Stomach (tissue), 9 donors: ENCODE measurements around the gene UFC1. TPM values are rescaled to one million over a fixed set of nuclear protein-coding genes. Genes with fewer than 3 reads are reported as not detected.

Experiments
- DNase-seq, 2 donors: peaks; one replicate each; pipeline versions ENCODE4 v3.0.0 to v3.0.0-alpha.2; 2013 to 2019
- H3K27ac ChIP-seq, 5 donors: fragments of 200-600 bp in 4 of 5; sonication (generic) in 4 of 5; one replicate each; pipeline ENCODE4 v1.5.1; 2013 to 2019; ENCODE audit warnings: mild to moderate bottlenecking in 1 of 5, moderate library complexity in 1 of 5
- H3K27me3 ChIP-seq, 3 donors: fragments of 200-600 bp; sonication (generic); one replicate each; pipeline ENCODE4 v1.5.1; 2017 to 2019; ENCODE audit warnings: mixed run types in 1 of 3
- H3K36me3 ChIP-seq, 4 donors: fragments of 200-600 bp; sonication (generic); 1 replicate in 3 of 4; 2 replicates in 1 of 4; pipeline ENCODE4 v1.5.1; 2016 to 2019
- H3K4me1 ChIP-seq, 4 donors: fragments of 200-600 bp; sonication (generic); one replicate each; pipeline ENCODE4 v1.5.1; 2016 to 2019
- H3K4me3 ChIP-seq, 4 donors: fragments of 200-600 bp; sonication (generic) in 3 of 4; one replicate each; pipeline ENCODE4 v1.5.1; 2016 to 2019; ENCODE audit warnings: mild to moderate bottlenecking in 1 of 4
- H3K9me3 ChIP-seq, 4 donors: fragments of 200-600 bp; sonication (generic); one replicate each; pipeline ENCODE4 v1.5.1; 2016 to 2019
- EP300 ChIP-seq: sonication (generic); formaldehyde crosslinking; IDR thresholded peaks from one replicate; pipeline ENCODE4 v1.6.1; 2017; ENCODE audit warnings: antibody characterized with exemption
- POLR2A ChIP-seq, 4 donors: fragments of 450-650 bp; IDR thresholded peaks; one replicate each; pipeline ENCODE4 v1.6.1; 2016; ENCODE audit warnings: antibody characterized with exemption in 4 of 4, control low read depth in 2 of 4, mild to moderate bottlenecking in 1 of 4, moderate library complexity in 1 of 4
- POLR2AphosphoS5 ChIP-seq, 3 donors: sonication (generic); formaldehyde crosslinking; IDR thresholded peaks; one replicate each; pipeline ENCODE4 v1.6.1; 2016; ENCODE audit warnings: antibody characterized with exemption in 3 of 3
- WGBS, 5 donors: extraction: QIAGEN DNeasy Blood & Tissue Kit in 3 of 5; methylation state at CpG; one replicate each; pipeline versions ENCODE4 v1.1.5 to v1.1.7; 2013 to 2018; 5-methylcytosine and 5-hydroxymethylcytosine counted together
- intact Hi-C: fragments of 100-400 bp; cut with DNase I; formaldehyde crosslinking; loops from one replicate; pipeline ENCODE4 v1.15.1; 2023; ENCODE audit warnings: low total_unique reads
- polyA plus RNA-seq, 3 donors: library from polyadenylated mRNA; stranded (reverse); fragments of 200-250 nt; gene quantifications; one replicate each; pipeline ENCODE4 v1.2.3, GENCODE V29; 2013
- total RNA-seq, 5 donors: library from RNA; depleted of rRNA; stranded (reverse); fragments of >200 nt; gene quantifications; one replicate each; pipeline versions ENCODE4 v1.1.0 to v1.2.3, GENCODE V29; 2014 to 2016
- TF ChIP-seq, protein P1 (sequence below), 7 experiments: fragments of 450-650 bp in 4 of 7; fragments of 200-600 bp in 3 of 7; sonication (generic) in 3 of 7; IDR thresholded peaks; one replicate each; pipeline ENCODE4 v1.5.1; 2016 to 2019; ENCODE audit warnings: antibody characterized with exemption in 7 of 7, control low read depth in 2 of 7, mild to moderate bottlenecking in 1 of 7
- donor health status: healthy with polysubstance abuse.
- donor health status: Bipolar disorder and iron deficiency.
- donor health status: healthy.

Gene UFC1
- total and polyA plus RNA-seq, 8 donors = 21.9 to 206 (median 95.1) TPM; not detected in 1

DNA sequence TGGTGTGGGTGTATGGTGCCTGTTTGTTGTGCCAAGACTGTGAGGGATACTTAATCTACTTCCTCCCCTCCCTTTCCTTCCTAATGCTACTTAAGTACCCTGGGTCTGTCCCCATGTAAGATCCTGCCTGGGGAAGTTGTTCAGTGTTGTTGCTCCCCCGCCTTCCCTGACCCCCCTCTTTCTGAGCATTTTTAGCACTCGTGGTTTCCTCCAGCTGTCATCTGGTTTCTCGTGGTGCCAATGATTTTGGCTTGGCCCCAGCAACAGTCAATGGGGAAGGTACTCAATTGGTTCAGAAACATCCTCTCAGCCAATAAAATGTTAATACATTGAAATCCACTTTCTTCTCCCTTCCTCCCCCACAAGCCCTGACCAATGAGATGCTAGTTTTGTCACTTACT, 31.5 kb downstream of the UFC1 start:
- Histone ChIP-seq H3K9me3 (no peaks in the 10 kb centered on the region), H3K27ac (peak overlapping the region in 4 of 5 donors; percentile 54 to 85 (median 67)), H3K4me3 (no peak overlapping the region), H3K4me1 (peaks cover 0 to 36% (median 7%) of the 10 kb centered on the region in 4 donors), H3K36me3 (no peaks in the 10 kb centered on the region), H3K27me3 (no peaks in the 10 kb centered on the region)
- 18 to 26% (median 20%) methylated on average over 3 of the region's 3 CpGs for WGBS, 5 donors
- intact Hi-C loops = no loop called here
- peak; percentile 58 to 89 for DNase-seq
- peak in 1 of 3 donors; percentile 8 for TF ChIP-seq POLR2AphosphoS5 (IDR thresholded peaks at IDR 0.05)
- TF ChIP-seq POLR2A (IDR thresholded peaks at IDR 0.05) = no peak
- no peak for TF ChIP-seq EP300
- TF ChIP-seq, protein P1, sequence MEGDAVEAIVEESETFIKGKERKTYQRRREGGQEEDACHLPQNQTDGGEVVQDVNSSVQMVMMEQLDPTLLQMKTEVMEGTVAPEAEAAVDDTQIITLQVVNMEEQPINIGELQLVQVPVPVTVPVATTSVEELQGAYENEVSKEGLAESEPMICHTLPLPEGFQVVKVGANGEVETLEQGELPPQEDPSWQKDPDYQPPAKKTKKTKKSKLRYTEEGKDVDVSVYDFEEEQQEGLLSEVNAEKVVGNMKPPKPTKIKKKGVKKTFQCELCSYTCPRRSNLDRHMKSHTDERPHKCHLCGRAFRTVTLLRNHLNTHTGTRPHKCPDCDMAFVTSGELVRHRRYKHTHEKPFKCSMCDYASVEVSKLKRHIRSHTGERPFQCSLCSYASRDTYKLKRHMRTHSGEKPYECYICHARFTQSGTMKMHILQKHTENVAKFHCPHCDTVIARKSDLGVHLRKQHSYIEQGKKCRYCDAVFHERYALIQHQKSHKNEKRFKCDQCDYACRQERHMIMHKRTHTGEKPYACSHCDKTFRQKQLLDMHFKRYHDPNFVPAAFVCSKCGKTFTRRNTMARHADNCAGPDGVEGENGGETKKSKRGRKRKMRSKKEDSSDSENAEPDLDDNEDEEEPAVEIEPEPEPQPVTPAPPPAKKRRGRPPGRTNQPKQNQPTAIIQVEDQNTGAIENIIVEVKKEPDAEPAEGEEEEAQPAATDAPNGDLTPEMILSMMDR (IDR thresholded peaks at IDR 0.05) = no peak

DNA sequence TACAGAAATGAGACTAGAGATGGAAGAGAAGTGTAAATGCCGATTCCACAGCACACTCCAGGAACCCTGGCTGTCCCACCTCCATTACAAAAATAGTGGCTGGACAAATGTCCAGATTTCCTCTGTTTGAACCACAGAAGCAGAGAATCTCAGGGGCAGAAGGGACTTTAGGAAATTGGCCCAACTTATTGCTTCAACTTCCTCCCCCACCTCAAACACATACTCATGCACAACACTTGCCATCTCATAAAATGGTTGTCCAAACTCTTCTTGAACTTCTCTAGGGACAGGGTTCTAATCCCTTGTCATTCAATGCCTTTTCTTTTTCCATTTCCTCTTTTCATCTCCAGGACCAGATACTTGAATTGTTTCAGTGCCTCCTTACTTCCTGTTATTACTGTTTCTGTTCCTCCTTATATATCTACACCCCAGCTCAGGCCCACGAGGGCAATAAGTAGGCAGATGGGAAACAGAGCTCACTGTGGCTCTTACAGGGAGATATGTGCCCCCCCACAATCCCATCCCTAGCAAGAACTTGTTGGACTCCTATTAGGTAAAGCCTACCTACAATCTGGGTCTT, 32.0 kb downstream of the UFC1 start:
- Histone ChIP-seq H3K27ac (peak overlapping the region; percentile 3 to 85 (median 55)), H3K4me1 (peaks cover 0 to 36% (median 7%) of the 10 kb centered on the region in 4 donors), H3K9me3 (no peaks in the 10 kb centered on the region), H3K27me3 (no peaks in the 10 kb centered on the region), H3K4me3 (no peak overlapping the region), H3K36me3 (peaks cover 0 to 3% (median 1%) of the 10 kb centered on the region in 4 donors)
- 35 to 50% (median 40%) methylated on average over 2 of the region's 2 CpGs for WGBS, 5 donors
- DNase-seq = no peak
- intact Hi-C loops = no loop called here
- TF ChIP-seq, protein P1 (IDR thresholded peaks at IDR 0.05) = no peak
- no peak for TF ChIP-seq POLR2AphosphoS5 (IDR thresholded peaks at IDR 0.05)
- TF ChIP-seq POLR2A (IDR thresholded peaks at IDR 0.05) = no peak
- no peak for TF ChIP-seq EP300

DNA sequence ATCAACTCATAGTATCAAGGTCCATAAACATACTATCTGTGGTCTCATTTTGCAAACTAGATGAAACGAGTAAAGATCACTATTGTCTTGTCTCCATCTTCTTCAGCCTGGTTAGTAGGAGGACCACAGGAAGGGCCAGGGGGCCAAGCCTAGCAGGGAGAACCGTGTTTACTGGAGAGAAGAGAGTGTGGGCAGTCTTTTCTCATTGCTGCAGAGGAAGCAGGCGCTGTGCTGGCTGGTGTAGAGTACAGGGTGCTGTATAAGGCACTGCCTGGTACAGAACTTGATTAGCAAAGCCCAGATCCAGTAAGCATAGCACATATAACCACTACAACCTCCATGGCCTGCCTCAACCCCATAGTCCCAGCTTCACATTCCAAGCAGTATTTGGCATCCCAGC, 33.5 kb downstream of the UFC1 start:
- no peaks in the 10 kb centered on the region for H3K27me3 ChIP-seq
- TF ChIP-seq EP300 = no peak
- TF ChIP-seq, protein P1 (IDR thresholded peaks at IDR 0.05) = no peak
- TF ChIP-seq POLR2A (IDR thresholded peaks at IDR 0.05) = no peak
- no peak for TF ChIP-seq POLR2AphosphoS5 (IDR thresholded peaks at IDR 0.05)
- 42 to 69% (median 49%) methylated on average over 3 of the region's 3 CpGs for WGBS, 5 donors
- H3K4me1 ChIP-seq = peaks cover under 1 to 34% (median 7%) of the 10 kb centered on the region in 4 donors
- H3K9me3 ChIP-seq = no peaks in the 10 kb centered on the region
- DNase-seq = no peak
- peaks cover 0 to 15% (median 10%) of the 10 kb centered on the region in 4 donors for H3K36me3 ChIP-seq
- no peak overlapping the region for H3K4me3 ChIP-seq
- H3K27ac ChIP-seq = peak overlapping the region in 2 of 5 donors; percentile 19 to 85
- intact Hi-C loops = no loop called here

DNA sequence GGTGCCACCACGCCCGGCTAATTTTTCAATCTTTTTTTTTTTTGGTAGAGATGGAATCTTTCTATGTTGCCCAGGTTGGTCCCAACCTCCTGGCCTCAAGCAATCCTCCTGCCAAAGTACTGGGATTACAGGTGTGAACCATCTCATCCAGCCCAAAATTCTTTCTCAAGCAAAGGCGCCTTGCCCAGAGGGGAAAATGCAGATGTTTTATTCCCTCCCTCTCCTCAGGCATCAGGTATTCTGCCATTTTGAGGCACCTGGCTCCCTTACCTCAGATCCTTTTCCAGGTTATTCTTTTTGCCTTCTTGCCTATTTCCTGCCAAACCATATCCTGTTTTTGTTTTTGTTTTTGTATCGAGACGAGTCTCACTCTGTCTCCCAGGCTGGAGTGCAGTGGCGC, 34.6 kb downstream of the UFC1 start:
- Histone ChIP-seq H3K4me1 (peaks cover 9 to 37% (median 14%) of the 10 kb centered on the region in 4 donors), H3K36me3 (peaks cover 0 to 19% (median 14%) of the 10 kb centered on the region in 4 donors), H3K27ac (no peak overlapping the region), H3K9me3 (no peaks in the 10 kb centered on the region), H3K4me3 (no peak overlapping the region), H3K27me3 (no peaks in the 10 kb centered on the region)
- intact Hi-C loops = no loop called here
- DNase-seq = no peak
- TF ChIP-seq EP300 (no peak), POLR2A (IDR thresholded peaks at IDR 0.05) (no peak), POLR2AphosphoS5 (IDR thresholded peaks at IDR 0.05) (no peak)
- TF ChIP-seq, protein P1 (IDR thresholded peaks at IDR 0.05) = no peak
- 73 to 88% (median 84%) methylated on average over 6 of the region's 6 CpGs for WGBS, 5 donors
